NAMALWA (cell line): ENCODE data around the gene EREG.

Source experiments
- DNase-seq: peaks from one replicate; pipeline ENCODE4 v3.0.0-alpha.2; 2015; ENCODE audit warnings: low spot score

The EREG gene

GRCh38 chr4:74344031-74344430 is 20.9 kb upstream of the EREG start:
- no peak for DNase-seq

- no peak for DNase-seq
Measured at GRCh38 chr4:74353858-74354257, 11.1 kb upstream of the EREG start.

GRCh38 chr4:74357965-74358364 is 7.0 kb upstream of the EREG start:
- no peak for DNase-seq

GRCh38 chr4:74361671-74362070 is 3.3 kb upstream of the EREG start:
- no peak for DNase-seq

DNA sequence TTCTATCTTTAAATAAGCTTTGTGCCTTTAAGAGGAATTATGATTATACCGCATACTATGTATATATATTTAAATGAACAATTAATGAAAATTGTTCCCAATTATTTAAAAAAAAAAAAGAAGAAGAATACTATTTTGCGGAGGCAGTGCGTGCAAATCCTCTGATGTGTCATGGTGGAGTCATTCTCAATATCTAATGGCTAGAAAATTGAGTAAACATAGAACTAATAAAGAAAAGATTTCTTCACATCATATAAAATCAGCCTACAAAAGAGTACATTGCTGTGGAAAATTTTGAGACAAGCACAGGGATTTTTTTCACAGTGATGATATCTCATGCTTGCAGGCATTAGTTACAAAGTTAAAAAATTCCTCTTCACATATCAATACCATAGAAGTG is 2.6 kb upstream of the EREG start:
- no peak for DNase-seq

GRCh38 chr4:74364256-74364651 is 691 bp upstream of the EREG start:
- DNase-seq: no peak

DNA sequence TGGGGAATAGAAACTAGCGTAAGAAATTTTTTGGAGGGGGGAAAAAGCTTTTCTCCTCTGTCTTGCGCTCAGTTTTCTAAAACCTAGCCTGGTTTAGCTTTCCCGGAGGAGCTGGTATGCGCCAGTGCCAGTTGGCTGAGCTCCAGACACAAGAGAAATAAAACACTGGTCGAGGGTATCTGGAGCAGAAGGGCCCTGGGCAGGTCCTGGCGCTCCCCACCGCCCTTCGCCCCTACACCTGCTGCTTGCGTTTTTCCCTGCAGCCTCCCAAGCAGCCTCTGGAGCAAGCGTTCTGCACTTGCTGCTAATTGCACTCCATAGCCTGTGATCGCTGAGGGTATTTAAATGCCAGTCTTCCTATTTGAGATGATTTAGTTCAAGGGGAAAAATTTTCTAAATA is 816 bp downstream of the EREG start:
- no peak for DNase-seq

DNA sequence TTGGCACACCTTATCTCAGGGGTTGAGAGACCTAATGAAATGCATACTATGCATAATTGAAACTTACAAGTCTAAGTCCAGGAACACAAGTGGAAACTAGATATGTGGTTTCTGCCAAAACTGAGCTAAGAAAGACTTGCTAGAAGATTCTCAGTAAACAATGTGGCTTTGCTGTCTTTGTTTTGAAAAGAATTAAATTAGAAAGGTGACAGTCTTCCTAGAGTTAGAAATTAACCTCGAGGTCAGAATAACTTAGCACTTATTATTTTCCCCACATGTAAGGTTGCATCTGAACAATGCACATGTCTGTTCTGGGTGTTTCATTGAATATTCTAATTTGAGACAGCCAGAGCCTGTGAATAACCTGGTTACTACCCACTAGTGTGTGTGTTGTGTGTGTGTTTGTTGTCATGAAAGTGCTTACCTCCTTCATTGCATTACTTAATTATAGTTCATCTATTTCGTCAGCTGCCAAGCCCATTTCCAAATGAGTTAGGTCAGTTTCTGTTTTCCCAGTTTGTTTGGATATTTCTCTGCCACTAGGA is 1.5 kb downstream of the EREG start:
- DNase-seq: no peak

- no peak for DNase-seq
Measured at GRCh38 chr4:74367656-74368290, 2.8 kb downstream of the EREG start.

- no peak for DNase-seq
Measured at GRCh38 chr4:74368596-74368995, 3.7 kb downstream of the EREG start.

DNA sequence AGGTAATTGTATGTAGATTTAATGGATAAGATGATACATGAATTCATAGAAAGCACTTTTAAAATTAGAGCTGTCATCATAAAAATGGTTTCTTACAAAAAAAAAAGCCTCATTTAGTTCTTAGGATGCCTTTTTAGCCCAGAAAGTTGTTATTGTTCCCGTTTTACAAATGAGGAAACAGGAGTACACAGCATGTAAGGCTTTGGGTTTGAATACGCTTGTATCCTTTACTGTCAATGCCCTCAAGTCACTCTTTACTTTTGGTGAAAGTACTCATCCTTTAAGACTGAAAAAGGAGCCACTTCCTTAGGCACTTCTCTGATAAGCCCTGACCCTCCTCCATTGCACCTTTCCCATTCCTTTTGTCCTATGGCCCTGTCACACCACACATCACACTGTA is 4.9 kb downstream of the EREG start:
- DNase-seq: no peak

DNA sequence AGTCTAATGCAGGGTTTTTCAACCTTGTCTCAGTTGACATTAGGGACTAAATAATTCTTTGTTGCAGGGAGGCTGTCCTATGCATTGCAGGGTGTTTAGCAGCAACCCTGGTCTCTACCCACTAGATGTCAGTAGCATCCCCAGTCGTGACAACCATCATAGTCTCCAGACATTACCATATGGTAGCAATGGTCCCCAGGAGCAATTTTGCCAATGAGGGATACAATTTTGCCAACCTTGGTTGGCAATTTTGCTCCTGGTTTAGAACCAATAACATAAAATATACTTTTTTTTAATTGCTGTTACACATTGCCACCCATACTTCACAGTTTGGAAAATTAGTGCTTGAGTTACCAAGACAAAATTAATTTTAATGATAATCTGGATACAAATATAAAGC is 6.0 kb downstream of the EREG start:
- peak; percentile 71 for DNase-seq

- no peak for DNase-seq
Measured at GRCh38 chr4:74374128-74374527, 9.2 kb downstream of the EREG start.

- DNase-seq: no peak
Measured at GRCh38 chr4:74374561-74375327, 9.8 kb downstream of the EREG start.

GRCh38 chr4:74375824-74376426 is 11.0 kb downstream of the EREG start:
- no peak for DNase-seq

- DNase-seq: peak; percentile 55
Measured at GRCh38 chr4:74376888-74377483, 12.0 kb downstream of the EREG start.

DNA sequence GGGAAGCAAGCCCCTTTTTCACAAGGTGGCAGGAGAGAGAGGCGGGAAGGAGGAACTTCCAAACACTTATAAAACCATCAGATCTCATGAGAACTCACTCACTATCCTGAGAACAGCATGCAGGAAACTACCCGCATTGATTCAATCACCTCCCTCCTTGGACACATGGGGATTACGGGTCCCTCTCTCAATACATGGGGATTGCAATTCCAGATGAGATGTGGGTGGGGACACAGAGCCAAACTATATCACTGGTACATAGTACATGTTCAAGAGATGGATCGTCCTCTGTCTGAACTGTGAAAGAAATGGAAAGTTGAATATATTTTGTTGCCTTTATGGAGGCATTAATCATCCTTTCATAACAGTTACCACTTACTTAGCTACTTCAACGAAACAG is 12.8 kb downstream of the EREG start:
- DNase-seq: no peak

GRCh38 chr4:74378573-74378972 is 13.6 kb downstream of the EREG start:
- no peak for DNase-seq

GRCh38 chr4:74379912-74380311 is 15.0 kb downstream of the EREG start:
- DNase-seq: no peak

GRCh38 chr4:74385386-74385785 is 20.4 kb downstream of the EREG start:
- no peak for DNase-seq

- DNase-seq: no peak
Measured at GRCh38 chr4:74386159-74386558, 21.2 kb downstream of the EREG start.

- no peak for DNase-seq
Measured at GRCh38 chr4:74387790-74388189, 22.8 kb downstream of the EREG start.

- no peak for DNase-seq
Measured at GRCh38 chr4:74389494-74389893, 24.5 kb downstream of the EREG start.
